Body of pancreas (tissue), 4 donors: ENCODE measurements around the gene PDLIM5.

ENCODE experiments used
- CTCF ChIP-seq, 7 experiments: fragments of 450-650 bp in 4 of 7; fragments of 200-600 bp in 3 of 7; sonication (generic) in 3 of 7; IDR thresholded peaks; one replicate each; pipeline ENCODE4 v1.5.1; 2016 to 2019; ENCODE audit warnings: antibody characterized with exemption in 7 of 7
- POLR2A ChIP-seq, 3 donors: fragments of 450-650 bp; IDR thresholded peaks; one replicate each; pipeline ENCODE4 v1.6.1; 2016; ENCODE audit warnings: antibody characterized with exemption in 3 of 3, mild to moderate bottlenecking in 2 of 3

DNA sequence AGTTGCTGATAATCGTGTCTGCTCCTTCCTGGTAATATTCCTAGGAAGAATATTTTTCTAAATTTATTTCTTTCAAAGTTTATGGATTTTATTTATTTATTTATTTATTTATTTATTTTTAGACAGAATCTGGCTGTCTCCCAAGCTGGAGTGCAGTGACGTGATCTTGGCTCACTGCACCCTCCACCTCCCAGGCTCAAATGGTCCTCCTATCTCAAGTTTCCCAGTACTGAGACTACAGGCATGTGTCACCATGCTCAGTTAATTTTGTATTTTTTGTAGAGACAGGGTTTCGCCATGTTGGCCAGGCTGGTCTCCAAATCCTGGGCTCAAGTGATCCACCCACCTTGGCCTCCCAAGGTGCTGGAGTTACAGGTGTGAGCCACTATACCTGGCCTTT lies 48.9 kb downstream of the PDLIM5 start:
- TF ChIP-seq CTCF (IDR thresholded peaks at IDR 0.05) (no peak), POLR2A (IDR thresholded peaks at IDR 0.05) (no peak)
